Dermis blood vessel endothelial cell (primary cell): ENCODE results near the gene COL23A1. TPM values are rescaled to one million over a fixed set of nuclear protein-coding genes. Genes with fewer than 3 reads are reported as not detected.

ENCODE experiments used
- DNase-seq: peaks from one replicate; pipeline ENCODE4 v3.0.0; 2010
- total RNA-seq: library from RNA; depleted of rRNA; stranded (reverse); fragments of >200 nt; gene quantifications from 2 replicates; pipeline ENCODE4 v1.2.3, GENCODE V29; 2014

Gene COL23A1
- total RNA-seq, 1 donor from 2014 or later, result 0.17 TPM

DNA sequence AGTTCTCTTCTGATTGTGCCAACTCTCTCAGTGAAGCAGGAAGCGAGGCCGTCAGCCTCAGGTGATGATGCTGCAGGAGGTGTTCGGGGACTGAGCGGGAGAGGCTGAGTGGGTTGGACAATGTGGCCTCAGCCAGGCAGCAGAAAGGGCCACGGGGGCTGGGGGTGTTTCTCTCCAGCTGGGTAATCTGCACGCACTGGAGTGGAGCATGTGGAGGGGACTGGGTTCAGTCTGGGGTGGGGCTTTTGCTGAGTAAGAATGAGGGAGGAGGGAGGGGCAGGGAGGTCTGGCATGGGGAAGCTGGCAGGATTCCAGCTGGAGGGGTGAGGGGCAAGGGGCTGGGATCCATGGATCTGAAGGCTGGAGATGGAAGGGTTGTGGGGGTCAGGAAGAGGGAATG is 296.8 kb downstream of the COL23A1 start:
- no peak for DNase-seq

DNA sequence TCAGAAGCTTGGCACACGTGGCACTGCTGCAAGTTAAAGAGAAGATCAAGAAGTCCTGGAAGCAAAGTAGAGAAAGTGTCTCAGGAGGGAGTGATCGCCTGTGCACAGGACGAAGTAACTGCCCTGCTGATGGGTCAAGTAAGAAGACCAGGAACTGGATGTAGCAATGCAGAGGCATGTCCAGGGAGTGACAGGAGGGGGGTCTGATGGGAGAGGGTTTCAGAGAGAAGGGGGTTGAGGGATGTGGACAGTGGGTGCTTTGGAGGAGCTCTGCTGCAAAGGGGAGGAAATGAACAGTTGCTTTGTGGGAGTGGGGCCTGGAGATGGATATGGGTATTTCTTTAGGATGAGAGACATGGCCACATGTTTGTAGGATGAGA is 297.4 kb downstream of the COL23A1 start:
- DNase-seq, result no peak

DNA sequence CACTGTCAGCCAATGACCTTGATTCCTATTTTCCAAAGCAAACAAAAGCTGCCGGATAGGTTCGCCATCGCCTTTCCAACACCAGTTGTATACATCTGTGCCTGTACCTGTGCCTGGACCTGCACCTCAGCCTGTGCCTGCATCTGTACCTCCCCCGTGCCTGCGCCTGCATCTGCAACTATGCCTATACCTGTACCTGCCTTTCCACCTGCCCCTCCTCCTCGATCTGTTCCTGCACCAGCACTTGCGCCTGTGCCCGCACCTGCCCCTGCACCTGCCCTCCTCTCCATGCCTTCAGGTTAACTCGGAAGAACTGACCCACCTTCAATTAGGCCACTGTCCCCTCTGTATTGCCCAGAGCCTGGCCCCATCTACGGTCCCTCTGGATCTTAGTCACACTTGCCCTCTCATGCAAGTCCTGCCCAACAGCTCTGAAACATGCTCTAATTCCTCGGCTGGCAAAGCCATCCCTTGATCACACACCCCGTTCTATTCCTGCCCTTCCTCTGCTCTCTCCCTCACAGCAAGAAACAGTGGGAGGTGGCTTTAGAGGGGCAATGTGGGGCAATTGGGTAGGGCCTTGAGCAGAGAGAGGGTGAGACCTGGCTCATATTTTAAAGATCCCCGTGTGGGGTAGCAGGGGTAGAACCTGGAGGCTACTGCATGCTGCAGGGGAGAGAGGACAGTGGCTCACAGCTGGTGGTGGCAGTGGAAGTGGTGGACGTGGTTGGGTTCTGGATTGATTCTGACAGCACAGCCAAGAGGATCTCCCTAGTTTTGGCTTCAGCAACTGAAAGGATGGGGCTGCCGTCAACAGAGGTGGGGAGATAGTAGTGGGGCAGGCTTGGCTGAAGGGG is 298.0 kb downstream of the COL23A1 start:
- no peak for DNase-seq

DNA sequence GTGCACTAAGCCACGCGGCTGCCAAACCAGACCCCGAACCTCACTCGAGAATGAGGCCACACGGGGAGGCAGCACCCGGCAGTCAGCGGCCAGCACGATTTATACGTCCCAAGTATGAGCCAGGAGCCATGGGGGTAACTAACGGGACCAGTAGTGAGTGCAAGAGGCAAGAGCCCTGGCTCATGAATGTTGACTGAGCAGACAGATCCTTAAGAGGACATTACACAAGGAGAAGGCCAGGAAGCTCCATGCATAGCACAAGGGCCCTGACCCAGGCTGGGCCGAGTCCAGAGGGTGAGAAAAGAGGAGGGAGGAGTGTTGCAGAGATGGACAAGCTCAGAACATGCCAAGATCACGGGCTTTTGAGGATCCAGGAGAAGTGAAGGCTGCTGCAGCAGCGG is 299.0 kb downstream of the COL23A1 start:
- DNase-seq, result no peak

DNA sequence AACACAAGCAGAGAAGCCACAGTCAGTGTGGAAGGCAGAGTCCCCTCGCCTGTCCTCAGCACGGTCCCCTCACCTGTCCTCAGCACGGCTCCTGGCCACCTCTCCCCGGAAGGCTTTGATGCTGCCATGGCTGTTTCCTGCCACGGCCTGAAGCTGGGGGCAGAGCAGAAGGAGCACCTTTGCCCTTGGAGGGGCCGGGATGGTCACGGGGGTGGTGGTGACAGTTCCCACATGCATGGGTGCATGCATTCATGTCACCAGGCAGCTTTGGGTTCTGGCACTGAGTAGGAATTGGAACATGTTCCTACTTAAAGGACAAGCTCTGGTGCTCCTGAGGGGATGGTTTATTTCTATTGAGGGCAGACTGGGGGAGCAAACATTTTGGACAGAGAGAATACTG is 299.8 kb downstream of the COL23A1 start:
- no peak for DNase-seq

DNA sequence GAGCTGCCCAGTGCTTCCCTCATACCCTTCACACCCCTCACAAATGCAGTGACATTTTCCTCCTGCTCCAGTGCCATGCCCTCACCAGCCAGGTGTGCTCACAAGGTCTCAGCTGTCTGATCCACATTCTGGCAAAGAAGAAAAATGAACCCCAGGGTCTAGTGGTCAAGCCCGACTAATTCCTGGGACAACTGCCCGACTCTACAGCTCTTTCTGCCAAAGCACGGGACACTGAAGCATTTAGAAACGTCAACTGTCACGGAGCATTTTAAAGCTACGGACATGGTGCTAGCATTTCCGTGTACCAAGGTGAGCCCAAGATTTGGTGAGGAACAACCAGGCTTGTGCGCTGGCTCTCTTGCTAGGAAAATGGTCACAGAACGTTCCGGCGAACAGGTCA is 300.8 kb downstream of the COL23A1 start:
- DNase-seq, result no peak

DNA sequence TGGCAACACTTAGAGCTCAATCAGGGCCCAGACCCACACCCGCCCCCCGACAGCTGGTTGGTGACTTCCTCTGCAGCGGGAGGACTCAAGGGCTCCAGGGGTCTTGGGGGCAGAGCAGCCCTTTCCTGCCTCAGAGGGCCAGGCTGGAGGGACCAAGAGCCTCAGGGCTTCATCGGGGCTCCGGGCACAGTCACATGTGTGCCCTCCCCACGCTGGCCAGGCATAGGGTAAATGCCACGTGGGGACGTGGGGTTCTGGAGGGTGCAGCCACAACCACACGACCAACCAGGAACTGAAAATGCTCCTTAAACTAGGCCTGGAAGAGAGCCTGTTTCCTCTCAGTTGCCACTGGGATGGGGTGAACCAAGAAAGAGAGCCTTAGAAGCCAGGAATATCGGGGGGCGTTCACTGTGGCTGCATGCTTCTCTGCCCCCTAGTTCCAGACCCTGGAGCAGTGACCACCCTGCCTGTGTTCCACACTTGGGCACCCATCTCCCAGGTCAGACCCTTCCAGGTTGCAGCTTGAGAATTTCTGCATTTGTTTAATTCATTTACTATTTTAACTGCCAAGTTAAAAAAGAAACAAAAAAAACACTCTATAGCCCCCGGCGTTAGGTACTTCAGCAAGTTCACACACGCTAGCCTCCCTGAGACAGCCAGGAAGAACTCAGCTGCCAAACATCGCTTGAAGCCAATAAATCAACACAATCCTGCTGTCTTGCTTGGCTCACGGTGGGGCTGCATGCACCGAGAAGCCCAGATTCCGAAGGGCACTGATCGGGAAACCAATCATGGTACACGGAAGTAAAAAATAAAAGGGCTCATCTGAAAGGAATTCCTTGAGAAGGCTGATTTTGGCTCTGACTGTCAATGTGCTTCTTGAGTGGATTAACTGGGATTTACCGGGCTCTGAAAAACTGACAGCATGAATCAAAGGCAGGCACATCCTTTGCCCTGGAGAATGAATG is 301.5 kb downstream of the COL23A1 start:
- DNase-seq, result no peak

DNA sequence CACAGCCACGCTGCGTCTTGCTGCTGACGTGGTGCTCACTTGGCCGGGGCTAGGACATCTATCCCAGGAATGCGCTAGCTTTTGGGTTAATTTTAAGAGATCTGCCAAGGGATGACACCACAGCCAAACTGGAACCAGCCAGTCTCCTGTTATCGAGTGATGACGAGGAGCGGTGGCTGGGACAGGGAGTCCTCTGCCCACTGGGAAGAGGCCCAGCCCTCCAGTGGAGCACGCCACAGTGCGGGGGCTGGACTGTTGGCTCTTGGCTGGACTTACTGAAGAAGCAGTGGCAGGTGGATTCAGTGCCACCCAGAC is 302.4 kb downstream of the COL23A1 start:
- no peak for DNase-seq

DNA sequence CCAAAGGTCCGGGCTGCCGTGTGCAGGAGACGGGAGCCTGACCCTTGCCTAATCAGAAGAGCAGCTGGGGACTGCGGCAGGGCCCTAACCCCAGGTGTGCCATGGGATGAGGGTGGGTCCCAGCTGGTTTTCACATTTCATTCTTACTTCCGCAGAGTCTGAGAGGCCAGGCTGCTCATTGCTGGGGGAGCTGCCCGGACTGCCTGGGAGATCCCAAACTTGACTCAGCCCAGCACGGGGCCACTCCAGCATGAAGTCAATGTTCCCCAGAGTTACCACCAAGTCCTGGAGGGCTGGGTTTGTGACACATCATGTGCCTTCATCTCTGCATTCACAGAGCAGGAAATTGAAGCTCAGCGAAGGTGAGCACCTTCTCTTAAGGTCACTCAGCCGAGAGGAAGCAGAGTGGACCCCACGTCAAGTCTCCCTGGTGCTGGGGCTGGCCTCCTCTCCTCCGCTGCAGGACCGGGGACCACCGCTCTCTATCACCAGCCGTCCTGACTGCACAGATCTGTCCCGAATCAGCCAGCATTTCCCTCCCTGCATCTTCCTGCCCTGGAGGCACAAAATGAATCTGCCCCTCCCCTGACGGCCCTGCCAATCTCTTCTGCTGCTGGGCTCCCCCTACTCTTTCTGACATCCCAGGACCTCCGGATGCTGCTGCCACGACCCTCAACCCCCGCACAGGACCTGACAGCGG is 303.0 kb downstream of the COL23A1 start:
- DNase-seq, result no peak

DNA sequence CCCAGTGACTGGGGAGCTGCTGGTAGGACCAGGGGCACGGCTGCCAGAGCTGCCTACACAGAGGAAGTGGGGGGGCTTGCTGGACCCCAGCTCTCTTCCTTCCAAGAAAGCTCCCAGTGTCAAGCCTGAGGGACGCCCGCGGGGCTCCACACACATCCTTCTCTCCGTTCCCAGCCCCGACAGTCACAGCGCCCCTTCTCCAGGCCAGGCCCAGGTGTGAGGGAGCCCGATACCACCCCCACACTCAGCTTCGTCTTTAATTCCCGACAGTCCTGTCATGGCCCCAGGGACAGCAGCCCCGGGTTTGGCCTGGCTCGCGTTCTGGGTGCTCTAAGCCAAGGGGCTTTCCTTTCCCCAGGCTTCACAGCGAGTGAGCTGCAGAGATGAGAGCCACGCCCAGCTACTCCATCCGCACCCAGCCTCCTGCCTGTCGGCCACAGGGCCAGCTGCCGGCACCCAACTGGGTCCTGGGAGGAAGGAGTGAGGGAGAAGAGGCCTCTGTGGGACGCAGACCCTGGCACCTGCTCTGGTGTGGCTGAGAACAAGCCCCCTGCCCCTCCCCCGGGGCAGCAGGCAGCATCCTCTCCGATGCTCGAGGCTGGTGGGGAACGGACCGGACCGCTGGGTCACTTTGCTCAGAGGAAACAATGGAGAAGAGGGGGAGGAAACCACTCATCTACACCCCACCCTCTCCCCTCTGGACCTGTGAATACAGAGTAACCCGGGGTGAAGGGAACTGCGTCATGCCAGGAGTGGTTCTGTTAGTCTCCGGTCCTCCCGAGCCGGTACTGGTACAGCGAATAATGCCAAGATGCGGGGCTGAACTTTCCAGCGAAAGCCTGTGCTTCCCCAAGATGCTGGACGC is 303.7 kb downstream of the COL23A1 start:
- DNase-seq, result no peak

DNA sequence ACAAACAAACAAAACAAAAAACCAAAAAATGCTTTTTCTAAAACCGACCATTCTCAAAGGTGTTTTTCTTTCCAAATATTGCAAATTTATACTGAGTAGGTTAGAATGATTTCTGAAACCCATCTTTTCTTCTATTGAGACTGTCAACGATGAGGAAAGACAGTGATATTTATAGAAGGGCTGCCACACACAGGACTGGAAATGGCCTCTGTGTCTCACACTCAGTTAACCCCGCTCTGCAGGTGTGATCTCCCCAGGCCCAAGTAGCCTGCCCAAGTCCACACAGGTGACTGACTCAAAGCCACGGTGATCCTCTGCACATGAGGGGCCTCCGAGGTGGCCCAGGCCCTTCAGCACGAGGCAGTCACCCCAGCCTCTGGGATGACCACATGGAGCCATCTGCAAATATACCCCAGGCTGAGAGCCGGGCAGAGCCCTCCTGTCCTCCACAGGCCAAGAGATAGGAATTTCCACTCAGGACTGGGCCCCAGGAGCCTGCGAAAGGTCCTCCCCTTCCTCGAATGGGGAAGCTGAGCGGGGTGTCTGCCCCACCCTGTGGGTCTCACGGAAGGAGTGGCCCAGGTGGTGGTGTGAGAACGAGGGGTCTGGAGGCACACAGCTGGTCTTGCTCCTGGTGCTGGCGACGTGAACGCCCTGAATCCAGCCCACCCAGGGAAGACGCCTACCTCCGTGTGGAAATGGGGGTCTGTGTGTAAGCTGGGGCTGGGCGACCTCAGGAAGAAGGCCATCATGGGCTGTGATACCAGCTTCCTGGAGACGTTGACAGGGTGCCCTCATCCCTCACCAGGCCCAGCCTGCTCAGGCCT is 304.6 kb downstream of the COL23A1 start:
- DNase-seq, result no peak

DNA sequence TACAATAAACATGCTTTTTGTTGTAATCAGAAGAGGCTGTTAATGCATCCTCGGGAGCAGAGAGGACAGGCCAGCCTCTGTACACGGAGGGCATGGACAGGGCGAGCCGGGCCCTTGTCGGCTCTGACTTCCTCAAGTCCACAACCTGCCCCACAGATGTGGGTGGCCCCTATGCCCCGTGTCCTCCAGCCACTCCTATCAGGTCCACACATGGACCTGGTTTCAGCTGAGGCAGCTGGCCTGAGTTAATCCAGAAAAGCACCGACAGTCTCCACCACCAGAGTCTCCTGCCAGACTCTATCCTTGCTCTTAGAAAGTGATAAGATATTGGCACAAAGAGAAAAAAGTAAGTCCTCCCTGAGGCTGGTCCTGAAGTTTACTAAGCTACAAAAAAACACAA is 305.2 kb downstream of the COL23A1 start:
- DNase-seq, result no peak

DNA sequence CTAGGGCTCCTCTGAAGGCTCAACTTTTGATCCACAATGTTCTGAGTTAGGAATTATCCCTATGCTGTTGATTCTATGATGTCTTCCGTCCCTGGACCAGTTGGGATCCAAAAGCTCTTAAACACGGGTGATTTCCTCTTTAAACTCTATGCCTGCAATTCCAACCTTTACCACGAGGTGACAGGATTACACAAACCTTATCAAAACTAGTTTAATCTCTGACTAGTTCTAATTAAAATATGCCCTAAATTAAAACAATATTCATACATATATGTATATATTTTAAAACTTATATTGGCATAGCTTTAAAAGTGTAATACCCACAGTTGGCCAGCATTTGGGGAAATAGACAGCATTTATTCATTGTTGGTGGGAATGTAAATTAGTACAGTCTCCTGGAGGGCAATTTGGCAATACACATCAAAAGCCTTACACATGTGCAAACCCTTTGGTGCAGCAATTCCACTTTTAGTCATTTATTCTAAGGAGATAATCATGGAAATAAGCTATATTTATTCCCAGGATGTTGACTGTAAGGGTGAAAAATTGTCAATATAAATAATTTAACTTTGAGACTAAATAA is 306.0 kb downstream of the COL23A1 start:
- DNase-seq, result peak; percentile 19

DNA sequence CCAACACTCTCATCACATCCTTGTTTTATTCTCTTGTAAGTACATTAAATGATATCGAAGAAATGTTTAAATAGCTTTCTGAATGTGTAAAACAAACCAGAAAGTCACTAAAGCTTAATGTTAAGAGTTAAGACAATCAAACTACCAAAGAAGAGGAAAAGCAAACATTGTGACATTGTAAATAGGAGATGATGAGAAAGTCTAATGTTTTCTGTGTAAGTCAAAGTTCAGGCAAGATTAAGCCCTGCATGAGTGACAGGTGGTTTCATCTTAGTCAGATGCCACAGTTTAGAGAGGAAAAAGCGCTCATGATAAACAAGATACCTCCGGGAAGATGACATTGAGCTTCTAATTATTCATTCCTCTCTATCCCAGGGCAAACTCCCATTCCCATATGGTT is 306.7 kb downstream of the COL23A1 start:
- no peak for DNase-seq

DNA sequence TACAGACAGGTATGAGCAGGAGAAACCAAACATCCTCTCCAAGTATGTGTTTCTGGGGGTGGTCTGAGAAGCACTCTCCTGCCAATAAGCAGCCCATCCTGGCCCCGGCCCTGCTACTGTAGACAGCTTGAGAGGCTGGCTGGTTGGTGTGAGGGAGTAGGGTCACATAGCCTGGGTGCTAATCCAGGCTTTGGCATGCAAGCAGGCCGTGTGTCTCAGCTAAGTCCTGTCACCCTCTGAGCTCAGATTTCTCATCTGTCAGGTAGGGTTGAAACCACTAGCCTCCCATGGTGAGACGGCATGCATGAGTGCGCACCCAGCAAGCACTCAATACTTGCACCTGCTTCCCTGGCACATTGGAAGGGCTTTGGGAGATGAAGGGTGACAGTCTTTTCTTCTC is 307.8 kb downstream of the COL23A1 start:
- DNase-seq, result no peak

DNA sequence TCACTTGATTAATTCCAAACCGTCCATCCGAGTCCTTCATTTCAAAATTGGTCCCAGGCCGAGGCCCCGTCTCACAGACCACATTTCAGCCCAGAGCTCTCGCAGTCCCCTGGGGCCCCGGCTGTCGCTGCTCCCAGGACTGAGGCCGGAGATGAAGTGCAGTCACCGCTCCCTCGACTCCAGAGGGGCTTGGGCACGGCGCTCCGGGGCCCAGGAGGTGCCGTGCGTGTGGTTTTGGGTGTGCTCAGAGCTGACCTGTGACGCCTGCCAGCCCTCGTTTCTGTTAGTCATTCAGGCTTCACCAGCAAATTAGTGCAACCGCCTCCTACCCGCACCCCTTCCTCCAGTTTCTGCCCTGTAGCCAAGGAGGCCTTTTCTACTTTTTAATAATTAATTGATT is 308.9 kb downstream of the COL23A1 start:
- no peak for DNase-seq

DNA sequence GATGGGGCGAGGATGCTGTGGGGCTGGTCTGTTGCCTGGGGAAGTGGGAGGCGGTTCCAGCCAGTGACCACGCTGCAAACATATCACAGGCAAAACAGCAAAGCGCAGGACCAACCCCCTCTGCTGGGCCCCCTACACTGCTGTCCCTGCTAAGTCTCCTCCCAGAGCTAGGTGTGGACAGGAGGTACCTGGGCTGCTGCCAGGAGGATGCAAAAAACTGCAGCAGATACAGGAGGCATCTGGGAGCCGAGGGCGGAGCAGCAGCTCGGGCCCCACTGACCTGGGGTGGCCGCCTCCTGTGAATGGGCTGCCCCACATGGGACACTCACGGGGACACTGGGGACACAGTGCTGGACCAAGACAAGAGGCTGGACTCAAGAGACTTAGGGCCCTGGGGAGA is 309.6 kb downstream of the COL23A1 start:
- DNase-seq, result no peak

DNA sequence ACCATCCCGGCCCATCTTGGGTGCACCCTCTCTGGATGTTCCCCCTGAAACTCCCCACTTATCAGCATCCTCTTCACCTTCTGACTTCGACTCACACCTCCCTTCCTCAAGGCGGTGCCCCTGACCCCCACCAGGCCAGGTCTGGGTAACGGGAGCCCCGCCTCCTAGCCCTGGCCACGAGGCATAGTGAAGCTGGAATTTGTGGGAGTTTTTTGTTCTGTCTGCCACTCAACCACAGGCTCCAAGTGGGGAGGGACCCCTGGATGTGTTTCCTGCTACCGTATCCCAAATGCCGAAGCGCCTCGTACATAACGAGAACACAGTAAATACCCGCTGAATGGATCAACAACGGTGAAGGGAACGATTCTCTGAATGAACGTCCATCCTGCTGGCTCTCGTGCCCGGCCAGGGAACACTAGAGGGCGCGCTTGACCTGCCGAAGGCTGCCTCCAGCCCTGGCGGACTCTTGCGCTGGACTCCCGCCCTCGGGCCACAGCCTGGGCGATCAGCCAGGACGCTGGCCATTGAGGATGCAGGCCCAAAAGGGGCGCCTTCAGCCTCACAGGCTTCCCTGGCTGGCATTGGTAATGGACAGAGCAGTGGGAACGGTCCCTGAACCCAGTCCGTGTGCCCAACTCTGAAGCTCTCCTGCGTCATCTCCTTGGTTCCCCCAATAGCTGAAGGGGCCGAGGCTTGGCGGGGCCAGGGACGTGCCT is 310.3 kb downstream of the COL23A1 start:
- peak; percentile 90 for DNase-seq

DNA sequence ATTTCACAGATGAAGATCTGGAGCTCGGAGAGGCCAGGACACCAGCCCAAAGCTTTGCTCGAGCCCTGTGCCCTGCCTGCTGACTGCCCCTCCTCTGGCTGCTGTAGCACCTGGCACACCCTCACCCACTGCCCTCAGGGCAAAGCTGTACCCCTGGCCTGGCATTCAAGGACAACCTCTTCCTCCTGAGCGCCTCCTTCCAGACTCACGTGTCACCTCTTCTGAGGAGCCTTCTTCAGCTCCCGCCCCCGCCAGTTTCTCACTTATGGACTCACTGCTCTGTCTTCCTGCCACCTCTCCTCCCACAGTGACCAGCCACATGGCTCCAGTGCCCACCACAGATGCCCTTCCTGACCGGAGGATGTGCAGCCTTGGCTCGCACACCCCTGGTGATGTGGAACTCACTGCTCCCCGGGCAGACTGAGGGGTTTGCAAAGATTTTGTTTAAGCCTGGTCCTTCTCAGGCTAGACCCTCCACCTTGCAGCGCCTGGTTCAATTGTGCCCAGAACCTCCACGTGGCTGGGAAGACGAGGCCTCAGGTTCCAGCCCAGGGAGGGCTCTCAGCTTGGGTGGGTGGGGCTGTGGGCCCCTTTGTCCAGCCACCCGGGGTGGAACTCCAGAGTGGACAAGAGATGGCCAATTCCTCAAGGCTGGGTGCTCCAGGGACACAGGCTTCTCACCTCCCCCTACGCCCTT is 311.0 kb downstream of the COL23A1 start:
- DNase-seq, result no peak
